Measurements from ENCODE around the gene SERPINB4.

Gene SERPINB4

DNA sequence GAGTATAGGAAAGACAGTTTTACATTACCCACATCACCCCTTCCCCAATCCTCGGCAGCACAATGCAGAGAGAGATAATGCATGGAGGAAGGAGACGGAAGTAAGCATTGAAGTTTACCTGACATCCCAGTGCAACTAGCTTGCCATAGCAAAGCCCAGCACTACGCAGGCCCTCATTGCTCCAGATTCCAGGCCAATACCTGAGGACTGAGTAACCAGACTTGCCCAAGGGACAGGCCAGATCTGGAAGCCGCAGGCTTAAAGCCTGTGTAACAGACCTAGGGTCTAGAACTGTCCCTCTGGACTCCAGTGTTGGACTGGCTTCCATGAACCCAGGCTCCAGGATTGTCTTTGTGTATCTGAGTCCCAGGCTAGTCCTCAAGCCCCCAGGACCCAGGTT is 17.6 kb downstream of the SERPINB4 start:
- no peak for DNase-seq

DNA sequence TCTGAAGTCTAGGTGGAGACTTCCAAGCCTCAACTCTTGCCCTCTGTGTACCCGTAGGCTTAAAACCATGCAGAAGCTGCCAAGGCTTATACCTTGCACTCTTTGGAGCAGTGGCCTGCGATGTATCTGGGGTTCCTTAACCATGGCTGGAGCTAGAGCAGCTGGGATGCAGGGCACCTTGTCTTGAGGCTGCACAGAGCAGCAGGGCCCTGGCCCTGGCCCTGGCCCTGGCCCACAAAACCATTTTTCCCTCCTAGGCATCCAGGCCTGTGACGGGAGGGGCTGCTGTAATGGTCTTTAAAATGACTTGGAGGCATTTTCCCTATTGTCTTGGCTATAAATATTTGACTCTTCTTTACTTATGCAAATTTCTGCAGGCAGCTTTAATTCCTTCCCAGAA is 19.2 kb downstream of the SERPINB4 start:
- no peak for DNase-seq

DNA sequence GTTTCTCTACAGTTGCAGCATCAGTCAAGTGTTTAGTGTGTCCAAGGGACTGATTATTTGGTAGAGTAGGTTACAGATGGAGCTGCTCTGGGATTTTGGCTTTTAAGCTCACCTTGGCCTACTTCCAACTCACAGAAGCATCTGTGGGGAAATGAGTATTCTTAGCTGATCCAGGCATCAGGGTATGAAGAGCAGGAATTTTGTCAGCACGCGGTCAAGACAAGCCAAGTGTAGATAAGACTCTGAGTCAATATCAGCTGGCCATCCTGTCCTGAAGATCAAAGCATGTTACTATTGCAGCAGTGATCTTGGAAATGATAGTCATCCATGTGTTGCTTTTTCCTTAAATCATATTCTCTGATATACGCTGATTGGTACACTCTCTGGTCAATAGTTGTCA is 24.4 kb downstream of the SERPINB4 start:
- DNase-seq: peak in 1 of 2 experiments; percentile 17

DNA sequence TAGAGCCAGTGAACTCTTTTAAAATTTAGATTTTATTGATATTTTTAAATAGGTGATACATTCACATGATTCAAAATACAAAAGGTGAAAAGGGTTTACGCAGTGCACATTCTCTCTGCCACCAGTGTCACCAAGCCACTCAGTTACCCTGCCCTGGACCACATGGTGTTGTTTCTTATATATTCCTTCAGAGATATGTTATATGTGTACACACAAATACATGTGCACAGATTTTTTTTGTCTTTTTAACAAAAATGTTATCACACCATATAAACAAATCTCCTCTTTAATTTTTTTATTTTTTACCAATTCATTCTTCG is 26.2 kb downstream of the SERPINB4 start:
- DNase-seq: no peak

DNA sequence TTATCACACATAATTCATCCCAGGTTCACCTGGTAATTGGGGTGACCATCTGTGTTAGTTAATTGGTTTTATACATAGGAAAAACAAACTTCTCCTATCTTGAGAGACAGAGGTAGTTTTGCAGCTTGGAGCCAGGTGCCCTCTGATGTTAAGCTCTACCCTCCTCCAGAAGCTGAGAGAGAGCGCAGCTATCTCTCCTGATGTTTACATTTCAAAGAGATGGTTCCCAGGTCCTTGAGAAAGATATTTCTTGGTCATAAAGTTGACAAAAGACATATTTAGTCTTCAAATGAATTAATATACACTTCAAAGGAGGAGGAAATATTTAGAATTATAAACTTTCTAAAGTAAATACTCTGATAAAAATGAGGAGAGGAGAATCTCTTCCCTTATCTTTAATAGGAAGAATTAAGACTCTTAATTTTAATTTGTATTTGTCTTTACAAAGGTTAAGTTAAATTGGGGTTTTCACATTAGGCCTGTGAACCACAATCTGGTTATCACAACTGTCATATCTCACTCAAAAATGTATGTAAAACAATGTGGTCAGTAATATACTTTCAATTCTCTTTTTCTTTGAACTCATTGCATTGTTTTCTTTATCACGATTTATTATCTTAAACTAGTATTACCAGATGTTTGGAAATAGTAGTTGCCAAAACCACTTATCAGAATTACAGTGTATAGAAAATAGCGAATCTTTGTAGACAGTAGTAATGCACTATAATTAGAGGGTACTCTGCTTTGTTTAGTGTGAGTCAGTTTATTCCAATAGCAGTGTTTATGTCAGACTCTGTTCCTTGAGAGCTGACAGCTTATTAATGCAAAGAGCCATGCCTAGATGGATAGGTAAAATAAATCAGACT is 26.8 kb downstream of the SERPINB4 start:
- no peak for DNase-seq

DNA sequence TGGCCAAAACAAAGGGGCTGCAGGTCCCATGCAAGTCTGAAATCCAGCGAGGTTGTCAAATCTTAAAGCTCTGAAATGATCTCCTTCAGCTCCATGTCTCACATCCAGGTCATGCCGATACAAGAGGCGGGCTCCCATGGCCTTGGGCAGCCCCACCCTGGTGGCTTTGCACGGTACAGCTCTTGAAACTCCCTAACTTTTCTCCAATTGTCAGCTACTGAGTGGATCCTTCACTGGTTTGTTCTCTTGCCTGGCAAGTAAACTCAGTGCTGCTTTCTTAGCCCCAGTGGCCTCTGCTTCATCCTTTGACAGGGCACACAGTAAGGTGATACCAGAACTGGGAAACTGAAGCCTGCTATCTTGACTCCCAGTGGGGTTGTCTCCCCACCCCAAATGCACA is 30.6 kb downstream of the SERPINB4 start:
- DNase-seq: no peak

DNA sequence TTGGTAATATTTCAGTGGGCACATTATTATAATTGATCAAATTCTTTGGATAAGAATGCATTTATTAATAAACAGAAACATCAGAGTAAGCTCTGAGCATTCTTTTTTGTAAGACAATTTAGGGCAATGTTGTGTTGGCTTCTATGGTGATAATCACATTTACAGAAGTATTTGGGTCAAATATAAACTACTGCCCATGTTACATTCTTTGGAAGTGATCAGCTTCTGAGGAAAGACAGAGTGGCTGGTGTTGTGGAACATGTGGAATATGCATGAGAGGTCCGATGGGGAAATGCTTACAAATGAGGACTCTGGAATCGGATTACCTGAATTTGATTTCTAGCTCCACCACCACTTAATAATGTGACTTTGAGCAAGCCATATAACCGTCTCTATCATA is 37.5 kb downstream of the SERPINB4 start:
- no peak for DNase-seq

DNA sequence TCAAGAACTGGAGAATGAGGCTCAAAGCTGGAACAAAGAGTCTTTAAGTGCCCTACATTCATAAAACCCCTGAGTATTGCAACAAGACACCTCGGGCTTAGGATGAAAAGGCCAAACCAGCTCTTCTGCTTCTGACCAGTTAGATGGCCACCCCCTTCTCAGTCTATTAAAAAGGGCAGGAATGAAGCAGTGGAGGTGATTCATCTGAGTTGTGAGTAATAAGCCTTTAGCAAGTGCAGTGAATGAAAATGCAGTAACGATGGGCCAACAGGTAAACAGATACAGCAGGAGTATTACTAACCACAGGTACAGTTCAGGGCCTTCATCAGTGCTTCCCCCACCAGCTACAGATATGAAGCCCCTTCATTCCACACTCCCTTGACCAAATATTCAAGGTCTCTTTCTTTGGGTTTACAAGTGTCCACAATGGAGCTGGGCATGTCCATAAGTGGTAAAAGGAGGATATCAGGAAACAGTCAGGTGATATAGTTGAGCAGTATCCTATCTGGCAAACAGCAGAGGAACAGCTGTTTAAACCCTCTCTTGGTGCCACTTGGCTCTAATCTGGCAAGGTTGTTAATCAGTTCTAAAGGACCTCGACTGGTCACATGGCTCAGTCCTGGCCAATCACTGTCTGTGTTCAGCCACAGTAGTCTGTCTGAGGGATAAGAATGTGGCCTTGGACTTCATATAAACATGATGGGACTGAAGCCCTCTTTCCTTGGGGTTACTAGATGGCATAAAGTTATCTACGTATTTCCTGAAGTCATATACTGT is 39.1 kb downstream of the SERPINB4 start:
- DNase-seq: no peak

DNA sequence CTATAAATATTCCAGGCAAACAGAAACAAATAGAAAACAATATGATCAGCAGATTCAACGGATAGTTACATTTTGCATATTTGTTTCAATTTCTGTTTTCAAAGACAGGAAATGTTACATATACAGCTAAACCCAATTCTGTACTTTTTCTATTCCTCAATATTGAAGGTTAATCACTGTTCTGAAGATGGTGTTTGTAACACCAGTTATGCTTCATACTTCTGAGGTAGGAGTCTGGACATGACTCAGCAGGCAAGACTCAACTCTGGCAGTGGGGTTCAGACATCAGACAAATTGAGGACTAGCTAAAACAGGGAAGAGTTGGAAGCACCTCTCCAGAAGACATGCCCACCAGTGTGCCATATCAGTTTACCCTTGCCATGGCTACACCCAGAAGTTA is 40.3 kb downstream of the SERPINB4 start:
- DNase-seq: no peak

DNA sequence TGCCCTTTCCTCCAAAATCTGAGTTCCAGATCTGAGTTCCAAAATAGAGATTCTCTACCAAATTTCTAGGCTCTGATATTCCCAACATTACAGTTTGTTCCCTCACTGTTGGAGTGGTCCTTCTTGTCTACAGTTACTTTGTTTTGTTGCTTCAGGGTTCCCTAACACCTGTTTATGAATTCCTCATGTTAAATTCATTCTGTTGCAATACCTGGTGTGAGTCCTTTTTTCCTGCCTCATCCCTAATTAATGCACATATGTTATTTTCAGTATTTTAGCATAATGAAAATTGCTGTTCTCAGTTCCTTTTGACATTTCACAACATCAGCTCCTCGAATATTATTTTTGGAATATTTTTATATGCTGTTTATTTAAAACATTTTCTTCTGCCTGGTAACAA is 40.7 kb downstream of the SERPINB4 start:
- no peak for DNase-seq

DNA sequence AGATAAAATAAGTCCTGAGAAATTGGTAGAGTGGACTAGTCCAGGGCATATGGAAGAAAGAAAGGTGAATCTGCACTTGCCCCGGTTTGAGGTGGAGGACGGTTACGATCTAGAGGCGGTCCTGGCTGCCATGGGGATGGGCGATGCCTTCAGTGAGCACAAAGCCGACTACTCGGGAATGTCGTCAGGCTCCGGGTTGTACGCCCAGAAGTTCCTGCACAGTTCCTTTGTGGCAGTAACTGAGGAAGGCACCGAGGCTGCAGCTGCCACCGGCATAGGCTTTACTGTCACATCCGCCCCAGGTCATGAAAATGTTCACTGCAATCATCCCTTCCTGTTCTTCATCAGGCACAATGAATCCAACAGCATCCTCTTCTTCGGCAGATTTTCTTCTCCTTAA is 47.1 kb downstream of the SERPINB4 start:
- no peak for DNase-seq

DNA sequence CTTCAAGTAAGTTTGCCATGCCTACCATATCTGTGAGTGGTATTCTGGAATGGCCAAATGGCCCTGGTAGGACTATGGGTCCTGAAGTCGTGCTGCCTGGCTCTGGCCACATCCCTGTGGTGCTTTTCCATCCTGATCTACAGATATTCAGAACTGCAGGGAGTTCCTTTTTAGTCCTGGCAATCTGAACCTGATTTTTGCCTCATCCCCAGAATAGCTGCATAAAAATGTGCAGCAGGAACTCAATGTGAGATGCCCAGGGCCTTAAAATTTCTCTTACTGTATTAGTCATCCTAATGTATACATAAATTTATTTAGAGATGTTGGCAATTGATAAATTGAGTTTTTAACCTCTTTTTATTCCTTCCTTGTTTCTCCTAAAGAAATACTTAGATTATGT is 51.6 kb downstream of the SERPINB4 start:
- DNase-seq: no peak

DNA sequence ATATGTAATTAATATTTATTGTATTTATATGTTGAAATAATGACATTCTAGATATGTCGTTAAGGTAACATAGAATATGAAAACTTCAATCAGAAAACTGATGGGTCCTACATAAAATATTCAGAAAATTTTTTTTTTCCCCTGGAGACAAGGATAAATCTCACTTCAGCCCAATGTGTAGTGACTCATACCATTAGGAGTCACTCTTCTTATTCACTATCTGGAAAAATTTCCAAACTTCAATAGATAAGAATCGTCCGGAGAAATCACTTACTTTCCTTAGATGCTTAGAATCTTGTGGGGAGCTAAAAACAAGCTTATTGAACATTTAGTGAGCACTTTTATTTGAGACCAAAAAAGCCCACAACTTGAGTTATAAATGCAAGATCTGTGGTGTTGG is 52.3 kb downstream of the SERPINB4 start:
- no peak for DNase-seq

DNA sequence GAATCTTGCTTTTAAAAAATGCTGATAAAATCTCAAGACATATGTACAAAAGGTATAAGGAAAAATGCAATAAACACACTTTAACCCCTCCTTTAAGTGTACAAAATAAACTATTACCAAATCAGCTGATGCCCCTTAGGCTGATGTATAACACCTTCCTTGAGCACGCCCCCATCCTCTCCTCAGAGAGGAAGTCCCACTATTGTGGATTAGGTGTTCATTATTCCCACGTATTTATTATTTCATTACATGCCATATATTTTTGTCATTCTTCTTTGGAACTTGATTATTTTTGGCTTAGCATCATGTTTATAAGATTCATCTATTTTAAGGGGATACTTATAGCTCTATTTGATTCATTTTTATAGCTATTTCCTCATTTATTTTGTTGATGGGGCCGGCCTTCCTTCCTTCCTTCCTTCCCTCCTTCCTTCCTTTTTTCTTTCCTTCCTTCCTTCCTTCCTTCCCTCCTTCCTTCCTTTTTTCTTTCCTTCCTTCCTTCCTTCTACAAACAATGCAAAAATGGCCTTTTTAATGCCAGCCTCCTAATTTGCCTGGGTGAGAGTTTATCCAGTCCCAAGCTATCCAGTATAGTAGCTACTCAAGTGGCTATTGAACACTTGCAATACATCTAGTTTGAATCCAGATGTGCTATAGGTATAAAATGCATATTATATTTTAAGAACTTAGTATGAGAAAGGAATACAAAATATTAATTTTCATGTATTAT is 52.9 kb downstream of the SERPINB4 start:
- DNase-seq: no peak

DNA sequence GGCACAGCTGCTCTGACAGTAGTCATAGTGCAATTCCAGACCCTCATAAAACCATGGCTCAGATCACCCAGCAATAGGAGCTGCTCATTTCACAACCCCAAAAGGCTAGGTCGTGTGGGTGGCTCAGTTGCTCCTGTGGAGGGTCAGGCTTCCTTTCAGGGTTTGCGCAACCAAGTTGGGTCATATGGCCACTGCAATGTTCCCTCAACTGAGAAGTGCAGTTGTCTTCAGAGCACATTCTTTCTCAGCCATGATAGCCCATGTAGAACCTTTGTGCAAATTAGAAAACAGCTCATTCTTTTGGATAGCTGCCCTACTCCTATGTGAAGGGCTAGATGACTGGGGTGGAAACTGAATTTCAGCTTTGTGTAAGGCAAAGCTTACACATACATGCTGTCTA is 53.7 kb downstream of the SERPINB4 start:
- DNase-seq: no peak

DNA sequence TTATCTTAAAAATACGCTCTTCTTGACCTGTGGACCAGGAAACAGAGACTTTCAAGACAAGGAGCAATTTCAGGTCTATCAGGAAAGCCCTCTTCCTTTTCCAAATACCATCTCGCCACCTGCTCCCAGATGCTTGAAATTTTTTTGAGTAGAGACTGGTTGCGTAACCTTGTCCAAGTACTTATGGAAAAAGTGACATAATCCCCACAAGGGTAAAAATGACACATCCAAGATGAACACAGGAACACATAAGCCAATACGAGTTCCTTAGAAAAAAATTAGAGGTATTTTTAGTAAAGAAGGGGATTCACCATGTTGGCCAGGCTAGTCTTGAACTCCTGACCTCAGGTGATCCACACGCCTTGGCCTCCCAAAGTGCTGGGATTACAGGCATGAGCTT is 55.1 kb downstream of the SERPINB4 start:
- DNase-seq: no peak

Data from NCI-H446 (cell line).